H7 (cell line): ENCODE measurements around the gene APRT. TPM values are rescaled to one million over a fixed set of nuclear protein-coding genes. Genes with fewer than 3 reads are reported as not detected.

ENCODE experiments used
- DNase-seq: peaks from one replicate; pipeline ENCODE4 v3.0.0; 2012
- H3K27me3 ChIP-seq: 2 replicates; pipeline ENCODE4 v1.6.0; 2011; ENCODE audit warnings: mild to moderate bottlenecking, low read length; ENCODE audit not compliant: control insufficient read depth, insufficient read depth
- H3K36me3 ChIP-seq: replicated peaks from 2 replicates; pipeline ENCODE4 v1.5.1; 2011; ENCODE audit warnings: low read length; ENCODE audit not compliant: control insufficient read depth, insufficient read depth
- H3K4me3 ChIP-seq: 2 replicates; pipeline ENCODE4 v1.5.1; 2011; ENCODE audit warnings: low read depth, mild to moderate bottlenecking, control low read depth, low read length, moderate library complexity; ENCODE audit not compliant: insufficient read depth
- total RNA-seq: library from RNA; depleted of rRNA; stranded (reverse); fragments of >200 nt; shearing (Covaris generic); gene quantifications from 2 replicates; pipeline ENCODE4 v1.2.3, GENCODE V29; 2014; rRNA removed

APRT gene
- total RNA-seq = 526 and 633 TPM in 2 replicates

GRCh38 chr16:88811769-88812512 lies at the start of gene APRT:
Gene APRT, minus strand, starts transcription at chr16:88811928. Its CDS starts 29 bp downstream, at chr16:88811899.
- Histone ChIP-seq H3K4me3 (peak within 1 kb of the TSS; percentile 86), H3K27me3 (no peaks in the 10 kb centered on the region), H3K36me3 (peaks cover 33% of the 10 kb centered on the region)
- peak; percentile 100 for DNase-seq

- DNase-seq = no peak
Observed at GRCh38 chr16:88861359-88861758, 49.6 kb upstream of the APRT start.

GRCh38 chr16:88859381-88860091 lies 47.8 kb upstream of the APRT start:
- Histone ChIP-seq H3K36me3 (peaks cover 12% of the 10 kb centered on the region), H3K4me3 (no peak overlapping the region), H3K27me3 (no peaks in the 10 kb centered on the region)
- DNase-seq = no peak

More at GRCh38 chr16:88861359-88861758, 49.6 kb upstream of the APRT start:
- Histone ChIP-seq H3K4me3 (no peak overlapping the region), H3K36me3 (peaks cover 12% of the 10 kb centered on the region), H3K27me3 (no peaks in the 10 kb centered on the region)

- Histone ChIP-seq H3K36me3 (peaks cover 12% of the 10 kb centered on the region), H3K4me3 (peak overlapping the region; percentile 88), H3K27me3 (no peaks in the 10 kb centered on the region)
- DNase-seq = peak; percentile 93
Observed at GRCh38 chr16:88857728-88858339, 46.1 kb upstream of the APRT start.

- peak within 1 kb of the TSS; percentile 88 for H3K4me3 ChIP-seq
- no peaks in the 10 kb centered on the region for H3K27me3 ChIP-seq
- peak; percentile 100 for DNase-seq
- peaks cover 12% of the 10 kb centered on the region for H3K36me3 ChIP-seq
Observed at GRCh38 chr16:88856828-88857727, 45.4 kb upstream of the APRT start, which contains the start of the genes GALNS and TRAPPC2L. Gene GALNS, minus strand, starts transcription at chr16:88856947. Its CDS starts 70 bp downstream, at chr16:88856877. Gene TRAPPC2L, plus strand, starts transcription at chr16:88857127. Its CDS starts 24 bp downstream, at chr16:88857151.

GRCh38 chr16:88856122-88856827 lies 44.5 kb upstream of the APRT start:
- Histone ChIP-seq H3K36me3 (peaks cover 11% of the 10 kb centered on the region; the same call in 1 of the 2 replicates), H3K4me3 (peak overlapping the region; percentile 57), H3K27me3 (no peaks in the 10 kb centered on the region)
- peak; percentile 92 for DNase-seq

- DNase-seq = no peak
- H3K4me3 ChIP-seq = peak overlapping the region; percentile 57
- H3K36me3 ChIP-seq = peaks cover 11% of the 10 kb centered on the region; the same call in 1 of the 2 replicates
- H3K27me3 ChIP-seq = no peaks in the 10 kb centered on the region
Observed at GRCh38 chr16:88855736-88856121, 44.0 kb upstream of the APRT start.

GRCh38 chr16:88855176-88855575 lies 43.4 kb upstream of the APRT start:
- Histone ChIP-seq H3K36me3 (peaks cover 9% of the 10 kb centered on the region; the same call in 1 of the 2 replicates), H3K4me3 (no peak overlapping the region), H3K27me3 (no peaks in the 10 kb centered on the region)
- DNase-seq = no peak

- H3K36me3 ChIP-seq = peaks cover 5% of the 10 kb centered on the region; the same call in 1 of the 2 replicates
- DNase-seq = peak; percentile 84
- no peaks in the 10 kb centered on the region for H3K27me3 ChIP-seq
- H3K4me3 ChIP-seq = no peak overlapping the region
Observed at GRCh38 chr16:88854306-88855111, 42.8 kb upstream of the APRT start.

- Histone ChIP-seq H3K27me3 (no peaks in the 10 kb centered on the region), H3K4me3 (no peak overlapping the region), H3K36me3 (no peaks in the 10 kb centered on the region)
- no peak for DNase-seq
Observed at GRCh38 chr16:88853325-88853941, 41.7 kb upstream of the APRT start.

- Histone ChIP-seq H3K36me3 (no peaks in the 10 kb centered on the region), H3K27me3 (no peaks in the 10 kb centered on the region), H3K4me3 (no peak overlapping the region)
- DNase-seq = no peak
Observed at GRCh38 chr16:88851616-88852015, 39.9 kb upstream of the APRT start.

- H3K27me3 ChIP-seq = no peaks in the 10 kb centered on the region
- no peak overlapping the region for H3K4me3 ChIP-seq
- H3K36me3 ChIP-seq = no peaks in the 10 kb centered on the region
- no peak for DNase-seq
Observed at GRCh38 chr16:88850531-88851199, 38.9 kb upstream of the APRT start.
